Heart left ventricle (tissue), 16 donors: ENCODE measurements around the gene AK4. TPM values are rescaled to one million over a fixed set of nuclear protein-coding genes. Genes with fewer than 3 reads are reported as not detected.

Source experiments
- ATAC-seq, 4 donors: fragments of 200-7000 bp; cut with Tn5 transposase; one replicate each; pipeline ENCODE4 v1.9.1; 2020 to 2022; ENCODE audit warnings: moderate library complexity in 4 of 4, mild to moderate bottlenecking in 3 of 4, moderate number of reproducible peaks in 1 of 4
- DNase-seq, 5 donors: peaks; one replicate each; pipeline ENCODE4 v3.0.0-alpha.2; 2020
- H3K27ac ChIP-seq, 12 donors: fragments of 200-600 bp; sonication (generic) in 4 of 12; one replicate each; pipeline versions ENCODE4 v1.5.0 to v1.8.0; 2016 to 2022; ENCODE audit warnings: mild to moderate bottlenecking in 2 of 12
- H3K27me3 ChIP-seq, 9 donors: fragments of 200-600 bp; sonication (generic) in 2 of 9; one replicate each; pipeline versions ENCODE4 v1.5.1 to v1.8.0; 2016 to 2022; ENCODE audit warnings: mild to moderate bottlenecking in 3 of 9
- H3K36me3 ChIP-seq, 9 donors: fragments of 200-600 bp; sonication (generic) in 2 of 9; one replicate each; pipeline versions ENCODE4 v1.5.0 to v1.8.0; 2018 to 2022; ENCODE audit warnings: mild to moderate bottlenecking in 2 of 9
- H3K4me1 ChIP-seq, 12 donors: fragments of 200-600 bp; sonication (generic) in 4 of 12; one replicate each; pipeline versions ENCODE4 v1.5.0 to v1.8.0; 2016 to 2022; ENCODE audit warnings: mild to moderate bottlenecking in 3 of 12
- H3K4me3 ChIP-seq, 12 donors: fragments of 200-600 bp; sonication (generic) in 4 of 12; one replicate each; pipeline versions ENCODE4 v1.5.0 to v1.8.0; 2017 to 2022; ENCODE audit warnings: mild to moderate bottlenecking in 9 of 12, moderate library complexity in 4 of 12
- H3K9me3 ChIP-seq, 12 donors: fragments of 200-600 bp; sonication (generic) in 4 of 12; one replicate each; pipeline versions ENCODE4 v1.5.0 to v1.8.0; 2016 to 2022; ENCODE audit warnings: mild to moderate bottlenecking in 1 of 12
- CTCF ChIP-seq, 12 donors: fragments of 200-600 bp; sonication (generic) in 4 of 12; IDR thresholded peaks; one replicate each; pipeline versions ENCODE4 v1.5.0 to v1.8.0; 2018 to 2022; ENCODE audit warnings: antibody characterized with exemption in 12 of 12, mild to moderate bottlenecking in 5 of 12
- POLR2A ChIP-seq, 2 donors: fragments of 450-650 bp; IDR thresholded peaks; one replicate each; pipeline ENCODE4 v1.6.1; 2017; ENCODE audit warnings: antibody characterized with exemption in 2 of 2, mild to moderate bottlenecking in 2 of 2, moderate library complexity in 2 of 2
- WGBS, 4 donors: extraction: QIAGEN DNeasy Blood & Tissue Kit in 2 of 4; methylation state at CpG; one replicate each; pipeline versions ENCODE4 v1.1.5 to v1.1.7; 2013 to 2018; 5-methylcytosine and 5-hydroxymethylcytosine counted together
- intact Hi-C, 10 donors: fragments of 100-400 bp; cut with DNase I; formaldehyde crosslinking; loops; one replicate each; pipeline versions ENCODE4 v1.11.1 to v1.14.2; 2022
- polyA plus RNA-seq, 2 donors: library from polyadenylated mRNA; stranded (reverse); fragments of 200-250 nt; gene quantifications; one replicate each; pipeline ENCODE4 v1.2.3, GENCODE V29; 2013
- total RNA-seq, 9 donors: library from RNA; depleted of rRNA in 2 of 9; stranded (reverse); fragments of >200 nt in 2 of 9; fragmentation: NEBNext Ultra II Directional in 3 of 9; extraction: Animal tissue kit (Norgen Biotek cat#: 25700) in 3 of 9; gene quantifications; one replicate each; pipeline versions ENCODE4 v1.1.0 to v1.2.4, GENCODE V29; 2016 to 2023
- donor health status: ischemic (EF 13 %, LVEDD 7.1; RV severe dilation, severe dysfunction).
- donor health status: healthy with polysubstance abuse.
- donor health status: DM: no; HTN: yes; CAD: no.
- donor health status: DM: no; HTN: no; CAD: no.
- donor health status: ischemic (EF 25% LVEDD 6.9; RV normal size, moderate dysfunction).
- donor health status: ischemic (EF 25% LVEDD 5.7; RV mildly dilated, moderate dysfunction).
- donor health status: healthy.
- donor health status: DM: yes; HTN: yes; CAD: no.
- donor health status: ischemic (EF 35%, LVEDD 5.7; RV mildly dilated, moderate dysfunction).
- donor health status: nonischemic (EF 11% LVEDD 7.7; RV severe dilation, severe dysfunction).
- donor health status: DM: yes; HTN: yes; CAD: no.
- donor health status: PGD.
- donor health status: ischemic (EF 29% LVEDD 5.4; RV normal size, mild dysfunction).
- donor health status: nonischemic (EF 23%, LVEDD 6.1; RV moderate dilation, normal function).

The AK4 gene
- total and polyA plus RNA-seq, 11 donors: 16.0 to 181 (median 122) TPM

- H3K4me3 ChIP-seq: no peak overlapping the region
- intact Hi-C loops: no loop called here
- ATAC-seq (no peak), DNase-seq (no peak)
- no peaks in the 10 kb centered on the region for H3K27me3 ChIP-seq
- no peak for TF ChIP-seq POLR2A (IDR thresholded peaks at IDR 0.05)
- TF ChIP-seq CTCF (IDR thresholded peaks at IDR 0.05): no peak
- 82 to 85% (median 83%) methylated on average over 4 of the region's 4 CpGs for WGBS, 4 donors
- no peaks in the 10 kb centered on the region for H3K36me3 ChIP-seq
- H3K9me3 ChIP-seq: no peaks in the 10 kb centered on the region
- H3K4me1 ChIP-seq: peaks cover 2 to 65% (median 40%) of the 10 kb centered on the region in 12 donors
- H3K27ac ChIP-seq: peak overlapping the region in 11 of 12 donors; percentile 15 to 94 (median 82)
Measured at GRCh38 chr1:65177457-65177856, 29.5 kb downstream of the AK4 start.

GRCh38 chr1:65178235-65178634 lies 30.2 kb downstream of the AK4 start:
- peaks cover 2 to 63% (median 37%) of the 10 kb centered on the region in 12 donors for H3K4me1 ChIP-seq
- no peak for DNase-seq
- intact Hi-C loops: no loop called here
- H3K36me3 ChIP-seq: no peaks in the 10 kb centered on the region
- no peak for TF ChIP-seq POLR2A (IDR thresholded peaks at IDR 0.05)
- no peak for TF ChIP-seq CTCF (IDR thresholded peaks at IDR 0.05)
- no peak overlapping the region for H3K4me3 ChIP-seq
- WGBS, 4 donors: 79 to 95% (median 84%) methylated on average over 5 of the region's 5 CpGs
- peak overlapping the region in 8 of 12 donors; percentile 15 to 94 (median 82) for H3K27ac ChIP-seq
- ATAC-seq: no peak
- no peaks in the 10 kb centered on the region for H3K9me3 ChIP-seq
- H3K27me3 ChIP-seq: no peaks in the 10 kb centered on the region

- TF ChIP-seq POLR2A (IDR thresholded peaks at IDR 0.05): no peak
- TF ChIP-seq CTCF (IDR thresholded peaks at IDR 0.05): no peak
- intact Hi-C loops: no loop called here
- no peak overlapping the region for H3K4me3 ChIP-seq
- peaks cover 2 to 58% (median 30%) of the 10 kb centered on the region in 12 donors for H3K4me1 ChIP-seq
- peak overlapping the region in 3 of 12 donors; percentile 7 to 91 (median 83) for H3K27ac ChIP-seq
- DNase-seq (no peak), ATAC-seq (no peak)
- no peaks in the 10 kb centered on the region for H3K27me3 ChIP-seq
- no peaks in the 10 kb centered on the region for H3K9me3 ChIP-seq
- no peaks in the 10 kb centered on the region for H3K36me3 ChIP-seq
- WGBS, 4 donors: 75 to 80% (median 77%) methylated on average over 1 of the region's 1 CpG
Measured at GRCh38 chr1:65179148-65179547, 31.1 kb downstream of the AK4 start.

- TF ChIP-seq POLR2A (IDR thresholded peaks at IDR 0.05) (no peak), CTCF (IDR thresholded peaks at IDR 0.05) (no peak)
- no peak for ATAC-seq
- DNase-seq: no peak
- Histone ChIP-seq H3K36me3 (no peaks in the 10 kb centered on the region), H3K27me3 (no peaks in the 10 kb centered on the region), H3K9me3 (no peaks in the 10 kb centered on the region), H3K4me3 (no peak overlapping the region), H3K4me1 (peaks cover 0 to 50% (median 18%) of the 10 kb centered on the region in 12 donors), H3K27ac (peak overlapping the region in 1 of 12 donors; percentile 19)
- intact Hi-C loops: loop anchor here in 1 of 10 donors (5.0 kb wide), 1 partner anchor 34 kb away; the partner anchor contains the start of gene AK4
- WGBS, 4 donors: 27 to 53% (median 37%) methylated on average over 1 of the region's 1 CpG
Measured at GRCh38 chr1:65180977-65181376, 33.0 kb downstream of the AK4 start.
